ENCODE measurements around the gene ADGRG4.

- TF ChIP-seq CTCF (conservative IDR thresholded peaks at IDR 0.05; ENCODE audit: low read length) (no peak), EZH2phosphoT487 (IDR thresholded peaks at IDR 0.05; ENCODE audit: borderline replicate concordance) (no peak)
Observed at GRCh38 chrX:136291824-136292223, 8.9 kb upstream of the ADGRG4 start.

Measured in Loucy (cell line).